AG10803 (cell line): ENCODE results near the gene CXorf49.
"Not testable (repeated sequence)": the region's sequence is repeated elsewhere in the genome, so short reads cannot be mapped to it uniquely, and the experiment has no call there.

Experiments
- DNase-seq: peaks from one replicate; pipeline ENCODE4 v3.0.0; 2010; ENCODE audit warnings: low read depth
- H3K4me3 ChIP-seq: 2 replicates; pipeline ENCODE4 v1.5.1; 2011; ENCODE audit warnings: mild to moderate bottlenecking, low read length, control low read depth
- TF ChIP-seq, protein P1 (sequence below): conservative IDR thresholded peaks from 2 replicates; pipeline ENCODE4 v1.5.1; 2011; ENCODE audit warnings: mild to moderate bottlenecking, low read length, control low read depth, inconsistent platforms

CXorf49 gene

GRCh38 chrX:71679575-71680207 lies 38.4 kb downstream of the CXorf49 start:
- TF ChIP-seq, protein P1, sequence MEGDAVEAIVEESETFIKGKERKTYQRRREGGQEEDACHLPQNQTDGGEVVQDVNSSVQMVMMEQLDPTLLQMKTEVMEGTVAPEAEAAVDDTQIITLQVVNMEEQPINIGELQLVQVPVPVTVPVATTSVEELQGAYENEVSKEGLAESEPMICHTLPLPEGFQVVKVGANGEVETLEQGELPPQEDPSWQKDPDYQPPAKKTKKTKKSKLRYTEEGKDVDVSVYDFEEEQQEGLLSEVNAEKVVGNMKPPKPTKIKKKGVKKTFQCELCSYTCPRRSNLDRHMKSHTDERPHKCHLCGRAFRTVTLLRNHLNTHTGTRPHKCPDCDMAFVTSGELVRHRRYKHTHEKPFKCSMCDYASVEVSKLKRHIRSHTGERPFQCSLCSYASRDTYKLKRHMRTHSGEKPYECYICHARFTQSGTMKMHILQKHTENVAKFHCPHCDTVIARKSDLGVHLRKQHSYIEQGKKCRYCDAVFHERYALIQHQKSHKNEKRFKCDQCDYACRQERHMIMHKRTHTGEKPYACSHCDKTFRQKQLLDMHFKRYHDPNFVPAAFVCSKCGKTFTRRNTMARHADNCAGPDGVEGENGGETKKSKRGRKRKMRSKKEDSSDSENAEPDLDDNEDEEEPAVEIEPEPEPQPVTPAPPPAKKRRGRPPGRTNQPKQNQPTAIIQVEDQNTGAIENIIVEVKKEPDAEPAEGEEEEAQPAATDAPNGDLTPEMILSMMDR, result no peak
- no peak for DNase-seq
- no peak overlapping the region for H3K4me3 ChIP-seq

DNA sequence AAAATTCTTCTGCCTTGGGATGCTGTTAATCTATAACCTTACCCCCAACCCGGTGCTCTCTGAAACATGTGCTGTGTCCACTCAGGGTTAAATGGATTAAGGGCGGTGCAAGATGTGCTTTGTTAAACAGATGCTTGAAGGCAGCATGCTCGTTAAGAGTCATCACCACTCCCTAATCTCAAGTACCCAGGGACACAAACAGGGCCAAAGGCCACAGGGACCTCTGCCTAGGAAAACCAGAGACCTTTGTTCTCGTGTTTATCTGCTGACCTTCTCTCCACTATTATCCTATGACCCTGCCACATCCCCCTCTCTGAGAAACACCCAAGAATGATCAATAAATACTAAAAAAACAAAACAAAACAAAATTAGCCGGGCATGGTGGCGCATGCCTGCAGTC lies 40.9 kb downstream of the CXorf49 start:
- not testable (repeated sequence) for DNase-seq, H3K4me3 ChIP-seq

DNA sequence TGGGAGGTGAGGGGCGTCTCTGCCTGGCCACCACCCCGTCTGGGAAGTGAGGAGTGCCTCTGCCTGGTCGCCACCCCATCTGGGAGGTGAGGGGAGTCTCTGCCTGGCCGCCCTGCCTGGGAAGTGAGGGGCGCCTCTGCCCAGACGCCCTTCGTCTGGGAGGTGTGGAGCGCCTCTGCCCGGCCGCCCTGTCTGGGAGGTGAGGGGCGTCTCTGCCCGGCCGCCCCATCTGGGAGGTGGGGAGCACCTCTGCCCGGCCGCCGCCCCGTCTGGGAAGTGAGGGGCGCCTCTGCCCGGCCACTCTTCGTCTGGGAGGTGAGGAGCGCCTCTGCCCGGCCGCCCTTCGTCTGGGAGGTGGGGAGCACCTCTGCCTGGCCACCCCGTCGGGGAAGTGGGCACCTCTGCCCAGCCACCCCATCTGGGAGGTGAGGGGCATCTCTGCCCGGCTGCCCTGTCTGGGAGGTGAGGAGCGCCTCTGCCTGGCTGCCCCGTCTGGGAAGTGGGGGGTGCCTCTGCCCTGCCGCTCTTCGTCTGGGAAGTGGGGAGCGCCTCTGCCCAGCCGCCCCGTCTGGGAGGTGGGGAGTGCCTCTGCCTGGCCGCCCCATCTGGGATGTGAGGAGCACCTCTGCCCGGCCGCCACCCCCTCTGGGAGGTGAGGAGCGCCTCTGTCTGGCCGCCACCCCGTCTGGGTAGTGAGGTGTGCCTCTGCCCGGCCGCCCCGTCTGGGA lies 41.9 kb downstream of the CXorf49 start:
- not testable (repeated sequence) for H3K4me3 ChIP-seq, DNase-seq

GRCh38 chrX:71675636-71676035 lies 42.4 kb downstream of the CXorf49 start:
- not testable (repeated sequence) for DNase-seq, H3K4me3 ChIP-seq

DNA sequence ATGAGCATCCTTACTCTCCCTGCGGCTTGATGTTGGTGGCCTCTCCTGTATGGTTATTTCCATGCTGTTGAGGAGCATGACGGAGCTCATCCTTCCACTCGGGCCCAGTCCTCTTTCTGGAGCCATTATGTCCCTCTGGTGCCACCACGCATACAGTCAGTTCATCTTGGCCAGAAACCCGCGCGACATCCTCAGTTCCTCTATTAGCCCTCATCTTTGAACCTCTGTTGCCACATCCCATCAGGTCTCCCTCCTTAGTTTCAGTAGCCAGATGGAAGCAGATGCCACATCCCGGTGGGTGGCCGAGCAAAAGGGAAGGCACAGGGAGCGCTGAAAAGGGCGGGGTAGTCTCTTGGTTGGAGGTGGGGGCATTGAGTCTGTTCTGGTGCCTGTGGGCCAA lies 46.1 kb downstream of the CXorf49 start:
- H3K4me3 ChIP-seq, result no peak overlapping the region
- TF ChIP-seq, protein P1, result no peak
- no peak for DNase-seq

- TF ChIP-seq, protein P1, result no peak
- H3K4me3 ChIP-seq, result no peak overlapping the region
- no peak for DNase-seq
Measured at GRCh38 chrX:71671043-71671780, 46.9 kb downstream of the CXorf49 start.

GRCh38 chrX:71669947-71670346 lies 48.1 kb downstream of the CXorf49 start:
- TF ChIP-seq, protein P1, result peak; percentile 20; the same call in 1 of the 2 replicates
- not testable (repeated sequence) for H3K4me3 ChIP-seq, DNase-seq

DNA sequence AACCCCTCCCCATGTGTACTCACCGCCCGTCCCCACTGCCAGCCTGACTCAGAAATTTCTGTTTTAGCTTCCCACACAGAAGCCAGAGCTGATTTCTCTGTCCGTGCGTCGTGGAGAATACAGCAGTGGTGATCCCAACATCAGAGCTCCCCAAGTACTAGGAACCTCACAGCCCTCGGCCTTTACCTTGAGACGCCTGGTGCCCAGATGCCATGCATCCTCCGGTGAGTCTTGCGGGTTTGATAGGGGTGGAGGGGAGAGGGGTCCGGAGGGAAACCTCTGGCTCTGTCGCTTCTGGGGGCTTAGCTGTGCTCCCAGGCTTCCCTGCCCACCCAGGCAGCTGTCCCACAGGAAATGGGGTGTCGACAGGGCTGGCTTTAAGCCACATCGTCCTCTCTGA lies 48.6 kb downstream of the CXorf49 start:
- H3K4me3 ChIP-seq, result no peak overlapping the region
- no peak for DNase-seq
- TF ChIP-seq, protein P1, result no peak
